GM12874 (cell line): ENCODE measurements around the gene TYROBP.

Experiments
- TF ChIP-seq, protein P1 (sequence below): IDR thresholded peaks from 2 replicates; pipeline ENCODE4 v1.5.1; 2011; ENCODE audit warnings: low read depth, mild to moderate bottlenecking, control low read depth, low read length, moderate library complexity; ENCODE audit not compliant: insufficient read depth

Gene TYROBP

DNA sequence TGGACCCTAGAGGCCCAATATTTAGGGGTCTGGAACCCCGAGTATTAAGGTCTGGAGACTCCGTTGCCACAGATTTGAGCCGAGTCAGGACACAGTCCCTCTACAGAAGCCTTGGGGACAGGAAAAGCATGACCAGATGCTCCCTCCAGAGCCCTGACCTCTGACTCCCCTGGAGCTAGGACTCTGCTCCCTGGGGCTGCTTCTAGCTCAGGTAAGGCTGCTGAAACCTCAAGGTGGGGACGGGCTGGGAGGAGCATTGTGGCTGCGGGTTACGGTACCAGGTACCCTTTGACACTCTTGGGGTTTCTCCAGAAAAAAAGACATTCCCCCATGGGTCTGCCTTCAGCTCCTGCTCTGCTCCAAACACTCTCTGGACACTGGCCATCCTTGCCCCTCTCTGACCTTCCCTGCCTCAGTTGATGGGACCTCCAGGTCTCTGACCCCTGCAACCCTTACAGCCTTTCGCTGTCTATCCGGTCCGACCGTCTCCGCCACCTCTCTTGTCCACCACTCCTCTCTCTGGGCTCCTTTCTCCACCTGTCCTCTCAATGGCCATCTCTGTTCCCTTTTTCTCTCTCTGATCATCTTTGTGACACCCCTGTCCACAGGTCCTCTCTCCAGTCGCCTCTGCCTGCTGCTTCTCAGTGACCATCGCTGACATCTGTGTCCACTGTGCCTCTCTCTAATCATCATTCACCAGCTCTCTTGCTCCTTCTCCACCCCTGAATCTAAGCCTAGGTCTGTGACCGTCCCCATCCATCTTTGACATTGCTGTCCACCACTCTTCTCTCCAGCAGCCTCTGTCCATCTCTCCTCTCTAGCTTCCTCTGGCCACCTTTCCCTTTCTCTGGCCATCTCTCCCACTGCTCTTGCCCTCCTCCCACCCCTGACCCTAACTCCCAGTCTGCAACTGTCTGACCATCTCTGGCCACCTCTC lies 29.5 kb upstream of the TYROBP start:
- TF ChIP-seq, protein P1, sequence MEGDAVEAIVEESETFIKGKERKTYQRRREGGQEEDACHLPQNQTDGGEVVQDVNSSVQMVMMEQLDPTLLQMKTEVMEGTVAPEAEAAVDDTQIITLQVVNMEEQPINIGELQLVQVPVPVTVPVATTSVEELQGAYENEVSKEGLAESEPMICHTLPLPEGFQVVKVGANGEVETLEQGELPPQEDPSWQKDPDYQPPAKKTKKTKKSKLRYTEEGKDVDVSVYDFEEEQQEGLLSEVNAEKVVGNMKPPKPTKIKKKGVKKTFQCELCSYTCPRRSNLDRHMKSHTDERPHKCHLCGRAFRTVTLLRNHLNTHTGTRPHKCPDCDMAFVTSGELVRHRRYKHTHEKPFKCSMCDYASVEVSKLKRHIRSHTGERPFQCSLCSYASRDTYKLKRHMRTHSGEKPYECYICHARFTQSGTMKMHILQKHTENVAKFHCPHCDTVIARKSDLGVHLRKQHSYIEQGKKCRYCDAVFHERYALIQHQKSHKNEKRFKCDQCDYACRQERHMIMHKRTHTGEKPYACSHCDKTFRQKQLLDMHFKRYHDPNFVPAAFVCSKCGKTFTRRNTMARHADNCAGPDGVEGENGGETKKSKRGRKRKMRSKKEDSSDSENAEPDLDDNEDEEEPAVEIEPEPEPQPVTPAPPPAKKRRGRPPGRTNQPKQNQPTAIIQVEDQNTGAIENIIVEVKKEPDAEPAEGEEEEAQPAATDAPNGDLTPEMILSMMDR = no peak

DNA sequence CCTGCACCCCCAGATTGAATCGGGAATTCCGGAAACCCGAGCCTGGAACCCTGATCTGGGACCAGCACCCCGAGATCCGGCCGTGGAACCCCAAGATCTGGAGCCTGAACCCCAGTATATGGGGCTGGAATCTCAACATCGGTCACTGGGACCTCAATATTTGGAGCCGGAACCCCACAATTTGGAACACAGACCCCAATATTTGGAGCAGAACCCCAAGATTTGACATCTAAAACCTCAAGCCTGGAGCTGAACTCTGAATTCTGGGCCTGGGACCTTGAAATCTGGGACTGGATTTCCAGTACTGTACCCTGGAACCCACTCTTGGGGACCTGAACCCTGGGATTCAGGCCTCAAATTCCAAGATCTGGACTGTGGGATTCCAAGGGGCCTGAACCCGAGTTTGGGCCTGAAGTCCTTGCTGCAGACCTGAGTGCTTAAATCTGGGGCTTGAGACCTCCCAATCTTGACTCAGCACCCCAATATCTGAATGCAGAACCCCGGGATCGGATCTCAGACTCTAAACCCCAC lies 28.7 kb upstream of the TYROBP start:
- TF ChIP-seq, protein P1 = no peak

DNA sequence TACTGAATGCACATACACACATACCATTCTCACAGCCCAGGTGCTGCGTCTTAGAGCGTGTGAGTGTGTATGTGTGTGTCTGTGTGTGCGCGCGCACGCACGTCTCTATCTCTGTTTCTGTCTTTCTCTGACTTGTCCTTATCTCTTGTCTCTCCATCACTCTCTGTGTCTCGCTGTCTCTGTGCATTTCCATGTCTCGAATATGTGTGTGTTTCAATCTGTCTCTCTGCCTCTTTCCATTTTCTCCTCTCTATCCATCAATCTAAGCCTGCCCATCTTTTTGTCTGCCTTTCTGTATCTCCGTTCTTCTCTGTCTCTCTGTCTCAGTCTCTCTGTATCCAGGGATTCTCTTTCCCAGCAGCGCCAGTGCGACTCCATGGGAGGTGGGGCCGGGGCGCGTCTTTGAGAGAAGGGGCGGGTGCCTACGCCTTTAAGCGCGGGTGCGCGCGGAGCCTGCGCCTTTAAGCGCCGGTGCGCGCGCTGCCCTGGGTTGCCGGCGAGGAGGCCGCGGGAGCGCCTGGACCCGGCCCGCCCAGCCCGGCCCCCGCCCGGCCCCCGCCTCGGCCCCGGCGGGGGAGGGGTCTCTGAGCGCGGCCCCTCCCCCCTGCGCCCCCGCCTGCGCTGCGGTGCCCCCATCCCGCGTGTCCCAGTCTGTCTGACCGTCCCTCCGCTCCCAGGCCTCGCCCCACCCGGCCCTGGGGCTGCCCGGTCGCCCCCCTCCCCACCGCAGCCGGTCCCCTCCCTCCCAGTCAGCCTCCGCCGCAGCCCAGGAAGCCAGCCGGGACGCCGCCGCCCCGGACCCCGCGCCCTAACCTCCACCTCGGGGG lies 28.0 kb upstream of the TYROBP start, which contains the start of gene LRFN3:
Gene LRFN3 (plus strand): TSS at position 464 of the 827 bp plus-strand sequence. CDS start 3,052 bp downstream, outside the sequence.
- TF ChIP-seq, protein P1 = no peak

DNA sequence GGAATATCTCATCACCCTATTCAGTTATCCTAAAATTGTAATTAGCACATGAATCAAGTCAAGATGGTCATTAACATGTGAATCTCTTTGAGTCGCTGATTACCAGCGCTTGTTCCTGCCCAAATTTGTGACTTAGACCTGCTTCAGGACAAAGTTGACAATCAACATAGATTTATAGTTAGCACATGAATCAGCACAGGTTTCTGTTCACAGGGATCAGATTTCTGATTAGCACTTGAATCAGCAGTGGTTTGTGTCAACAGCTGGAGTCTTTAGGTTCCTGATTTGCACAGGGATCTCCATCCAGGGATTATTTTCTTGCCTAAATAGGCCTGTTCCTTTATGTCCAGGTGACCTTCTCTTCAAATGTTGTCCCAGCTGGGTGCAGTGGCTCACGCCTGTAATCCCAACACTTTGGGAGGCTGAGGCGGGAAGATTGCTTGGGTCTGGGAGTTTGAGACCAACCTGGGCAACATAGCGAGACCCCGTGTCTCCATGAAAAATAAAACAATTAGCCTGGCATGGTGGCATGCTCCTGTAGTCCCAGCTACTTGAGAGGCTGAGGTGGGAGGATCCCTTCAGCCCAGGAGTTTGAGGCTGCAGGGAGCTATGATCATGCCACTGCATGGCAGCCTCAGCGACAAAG lies 24.3 kb upstream of the TYROBP start:
- TF ChIP-seq, protein P1 = no peak

DNA sequence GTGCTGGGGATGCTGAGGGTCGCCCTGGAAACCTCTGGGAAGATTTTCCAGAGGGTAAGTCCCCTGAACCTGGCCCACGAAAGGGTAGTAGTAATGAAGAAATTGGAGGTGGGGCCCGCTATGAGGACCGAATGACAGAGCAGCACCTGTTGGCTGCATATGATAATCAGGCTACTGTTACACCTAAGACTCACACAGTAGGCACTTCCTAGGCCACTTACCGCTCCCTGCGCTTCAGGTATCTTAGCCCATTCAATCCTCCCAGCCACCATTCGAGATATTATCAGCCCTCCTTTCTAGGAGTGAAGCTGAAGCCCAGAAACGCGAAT lies 23.7 kb upstream of the TYROBP start:
- TF ChIP-seq, protein P1 = no peak

DNA sequence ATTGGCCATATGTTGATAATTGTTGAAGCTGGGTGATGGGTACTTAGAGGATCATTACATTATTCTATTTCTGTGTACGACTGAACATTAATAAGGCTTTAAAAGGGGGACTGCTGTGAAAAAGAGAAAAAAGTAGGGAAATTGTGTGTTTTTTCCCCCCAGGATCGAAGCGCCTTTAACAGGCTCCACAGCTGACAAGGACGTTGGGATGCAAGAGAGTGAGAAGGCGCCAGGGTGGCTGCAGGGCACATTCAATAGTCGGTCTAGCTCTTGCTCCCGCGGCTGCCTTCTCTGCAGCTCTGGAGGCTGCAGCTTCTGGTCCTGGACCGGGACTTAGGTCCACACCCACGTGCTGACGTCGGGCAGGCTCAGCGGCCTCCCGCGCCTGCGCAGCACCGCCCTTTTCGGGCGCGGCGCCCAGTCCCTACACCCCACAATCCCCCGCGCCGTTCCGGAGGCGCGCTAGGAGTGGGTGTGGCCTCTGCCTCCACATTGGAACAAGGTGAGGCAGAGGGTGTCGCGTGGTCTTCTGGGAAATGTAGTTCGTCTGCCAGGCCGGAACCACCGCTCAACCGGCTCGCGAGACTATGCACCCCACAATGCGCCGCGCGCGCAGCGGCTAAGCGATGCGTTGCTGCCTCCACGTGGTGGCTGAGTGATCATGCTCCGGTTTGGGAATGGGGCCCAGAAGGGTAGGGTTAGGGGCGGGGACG lies 23.2 kb upstream of the TYROBP start:
- TF ChIP-seq, protein P1 = peak; percentile 95
